DOHH2 (cell line): Measurements from ENCODE around the gene NEAT1.
"Not testable (repeated sequence)": the region's sequence is repeated elsewhere in the genome, so short reads cannot be mapped to it uniquely, and the experiment has no call there.

ENCODE experiments used
- CTCF ChIP-seq: fragments of 200-600 bp; sonication (generic); IDR thresholded peaks from one replicate; pipeline ENCODE4 v1.5.1; 2014; ENCODE audit warnings: antibody characterized with exemption, mild to moderate bottlenecking, low read depth, low read length; ENCODE audit not compliant: poor library complexity, severe bottlenecking
- EZH2phosphoT487 ChIP-seq: fragments of 200-600 bp; sonication (generic); IDR thresholded peaks from 2 replicates; pipeline ENCODE4 v1.6.1; 2017; ENCODE audit warnings: borderline replicate concordance, mild to moderate bottlenecking, antibody characterized with exemption, low read length, moderate library complexity, mixed read lengths

- not testable (repeated sequence) for TF ChIP-seq CTCF, EZH2phosphoT487
Observed at GRCh38 chr11:65467306-65467705, 44.7 kb downstream of the NEAT1 start.
